NCI-H82 treated with DMSO at 0.1 percent for 48 hours (cell line): ENCODE data around the gene PLPPR4.
"Not testable (repeated sequence)": the region's sequence is repeated elsewhere in the genome, so short reads cannot be mapped to it uniquely, and the experiment has no call there.

Source experiments
- DNase-seq: peaks from one replicate; lab custom pipeline; 2025; ENCODE audit not compliant: unreplicated experiment; lab: John Stamatoyannopoulos, UW

The PLPPR4 gene

DNA sequence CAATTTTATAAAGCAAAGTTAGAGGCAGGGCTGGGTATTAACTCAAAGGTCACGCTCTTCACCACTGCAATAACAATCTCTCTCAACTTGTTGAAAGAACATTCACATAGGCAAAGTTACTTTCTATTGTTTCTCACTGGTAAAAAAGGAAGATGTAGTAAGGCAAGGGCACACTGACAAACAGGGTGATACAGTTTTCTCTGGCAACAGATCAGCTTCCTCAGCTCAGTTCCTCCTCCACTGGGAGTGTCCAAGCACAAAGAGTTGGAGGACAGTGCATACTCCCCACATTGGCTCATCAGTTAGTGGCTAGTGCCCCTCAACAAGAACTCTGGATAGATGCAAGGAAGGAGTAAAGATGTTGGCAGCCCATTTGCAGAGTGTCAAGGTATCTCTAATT is 3.7 kb downstream of the PLPPR4 start:
- DNase-seq = no peak

DNA sequence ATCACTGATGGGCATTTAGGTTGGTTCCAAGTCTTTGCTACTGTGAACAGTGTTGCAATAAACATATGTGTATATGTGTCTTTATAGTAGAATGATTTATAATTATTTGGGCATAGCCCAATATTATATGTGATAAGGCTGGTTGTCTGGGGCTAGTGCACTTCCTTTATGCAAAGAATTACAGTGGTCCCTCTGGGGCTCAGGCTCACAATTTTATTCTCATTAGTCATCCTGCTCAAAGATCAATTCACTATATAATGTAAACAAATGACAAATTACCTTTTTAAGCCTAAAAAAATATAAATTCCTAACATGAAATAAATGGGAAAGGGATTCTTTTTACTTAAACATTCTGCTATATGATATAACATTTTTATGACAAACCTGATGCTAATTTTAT is 5.0 kb downstream of the PLPPR4 start:
- DNase-seq = no peak

DNA sequence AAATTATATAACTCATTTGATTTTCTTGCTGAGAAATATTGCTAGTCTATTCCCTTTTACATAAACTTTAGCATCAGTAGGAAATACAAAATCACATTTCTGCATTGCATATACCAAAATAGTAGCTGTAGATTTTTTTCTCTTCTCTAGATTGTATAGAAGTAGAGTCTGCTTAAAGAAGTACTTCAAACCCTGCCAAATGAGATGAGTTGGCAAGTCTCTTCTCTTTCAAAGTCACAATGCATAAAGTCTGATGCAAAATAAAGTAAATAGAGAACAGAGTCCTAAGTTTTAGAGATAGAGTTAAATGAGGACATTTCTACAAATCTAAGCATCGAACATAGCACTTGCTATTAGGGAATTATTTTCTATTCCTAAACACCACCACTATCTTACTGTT is 6.4 kb downstream of the PLPPR4 start:
- DNase-seq = no peak

DNA sequence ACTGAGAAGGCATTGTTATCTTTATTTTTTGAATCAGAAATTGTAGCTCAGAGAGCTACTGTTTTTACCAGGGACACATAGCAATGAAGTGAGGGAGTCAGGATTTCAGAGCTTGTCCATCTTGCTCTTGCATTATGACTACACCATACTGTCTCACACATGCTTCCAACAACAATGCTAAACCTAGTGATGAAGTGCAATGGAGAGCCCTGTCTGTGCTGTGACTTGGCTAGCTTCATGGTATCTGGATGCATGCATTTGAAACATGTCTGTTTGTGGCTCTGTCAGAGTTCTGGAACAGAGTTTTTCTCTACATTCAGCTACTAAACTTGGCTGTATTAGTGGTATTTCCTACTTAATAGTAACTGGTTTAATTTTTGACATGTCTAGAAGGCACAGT is 7.0 kb downstream of the PLPPR4 start:
- DNase-seq = no peak

DNA sequence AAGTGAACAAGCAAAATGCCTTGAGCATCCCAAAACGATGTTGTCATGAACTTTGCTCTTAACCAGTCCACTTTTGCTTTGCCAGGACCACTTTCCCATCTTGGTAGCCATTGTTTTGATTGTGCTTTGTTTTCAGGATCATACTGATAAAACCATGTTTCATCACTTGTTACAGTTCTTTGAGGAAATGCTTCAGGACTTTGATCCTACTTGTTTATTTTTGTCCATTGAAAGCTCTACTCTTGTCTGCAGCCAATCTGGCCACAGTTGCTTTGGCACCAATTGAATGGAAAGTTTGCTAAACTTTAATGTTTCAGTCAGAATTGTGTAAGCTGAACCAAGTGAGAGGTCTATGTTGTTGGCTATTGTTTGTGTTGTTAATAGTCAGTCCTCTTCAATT is 12.8 kb downstream of the PLPPR4 start:
- no peak for DNase-seq

DNA sequence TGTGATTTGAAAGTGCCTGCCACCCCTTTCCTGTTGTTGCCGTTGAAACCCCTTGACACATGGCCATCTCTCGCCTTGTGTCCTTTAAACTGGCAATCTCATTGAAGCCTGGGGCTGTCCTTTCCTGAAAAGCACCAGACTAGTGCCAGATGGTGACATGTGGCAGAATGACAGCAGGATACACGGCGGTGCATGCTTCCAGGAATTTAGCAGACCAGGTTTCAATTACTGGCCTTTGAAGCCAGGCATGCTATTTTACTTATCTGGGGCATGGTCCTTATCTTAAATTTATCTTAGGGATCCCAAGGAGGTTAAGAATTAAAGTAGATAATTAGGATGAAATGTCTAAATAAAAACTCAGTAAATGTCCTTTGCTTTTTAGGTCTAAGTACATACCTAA is 15.2 kb downstream of the PLPPR4 start:
- DNase-seq = peak; percentile 95

DNA sequence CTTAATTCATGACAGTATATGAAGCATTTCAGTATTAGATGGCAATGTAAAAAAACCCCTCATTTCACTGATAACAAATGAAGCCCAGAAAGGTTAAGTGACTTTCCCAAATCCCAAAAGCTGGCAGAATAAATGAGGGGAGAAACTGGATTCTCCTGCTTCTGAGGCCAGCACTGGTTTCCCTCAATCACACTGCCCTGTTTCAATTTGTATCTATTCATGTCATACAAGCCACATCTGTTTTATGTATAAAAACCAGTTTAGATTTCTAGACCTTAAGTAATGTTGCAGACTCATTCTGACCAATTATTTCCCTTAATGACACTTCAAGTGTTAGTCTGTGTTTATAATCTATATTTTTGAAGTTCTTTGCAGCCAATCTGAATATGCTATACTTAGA is 16.8 kb downstream of the PLPPR4 start:
- DNase-seq = no peak

DNA sequence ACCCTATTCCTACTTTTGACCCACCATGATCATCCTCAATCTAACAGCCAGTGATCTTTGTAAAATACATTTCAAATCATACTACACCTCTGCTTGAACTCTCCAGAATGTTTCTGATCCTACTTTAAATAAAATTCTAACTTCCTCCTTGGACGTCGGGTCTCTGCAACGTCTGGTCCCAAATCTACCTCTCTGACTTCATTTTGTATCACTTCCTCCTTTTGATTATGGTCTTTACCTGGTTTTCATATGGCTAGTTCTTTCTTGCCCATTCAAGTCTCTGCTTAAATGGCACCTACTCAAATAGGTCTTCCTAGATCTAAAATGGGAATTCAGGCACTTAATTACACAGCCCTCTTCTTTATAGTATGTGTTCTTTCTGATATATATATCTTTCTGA is 18.2 kb downstream of the PLPPR4 start:
- DNase-seq = no peak

DNA sequence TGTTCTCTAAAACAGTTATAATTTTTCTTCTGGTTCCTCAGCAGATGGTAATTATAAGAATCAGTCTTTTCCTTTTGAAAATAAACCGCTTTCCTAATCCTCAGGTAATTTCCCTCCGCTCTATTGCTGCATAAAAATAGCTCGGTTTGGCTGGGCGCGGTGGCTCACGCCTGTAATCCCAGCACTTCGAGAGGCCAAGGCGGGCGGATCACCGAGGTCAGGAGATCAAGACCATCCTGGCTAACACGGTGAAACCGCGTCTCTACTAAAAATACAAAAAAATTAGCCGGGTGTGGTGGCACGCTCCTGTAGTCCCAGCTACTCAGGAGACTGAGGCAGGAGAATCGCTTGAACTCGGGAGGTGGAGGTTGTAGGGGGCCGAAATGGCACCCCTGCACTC is 19.2 kb downstream of the PLPPR4 start:
- DNase-seq = not testable (repeated sequence)

DNA sequence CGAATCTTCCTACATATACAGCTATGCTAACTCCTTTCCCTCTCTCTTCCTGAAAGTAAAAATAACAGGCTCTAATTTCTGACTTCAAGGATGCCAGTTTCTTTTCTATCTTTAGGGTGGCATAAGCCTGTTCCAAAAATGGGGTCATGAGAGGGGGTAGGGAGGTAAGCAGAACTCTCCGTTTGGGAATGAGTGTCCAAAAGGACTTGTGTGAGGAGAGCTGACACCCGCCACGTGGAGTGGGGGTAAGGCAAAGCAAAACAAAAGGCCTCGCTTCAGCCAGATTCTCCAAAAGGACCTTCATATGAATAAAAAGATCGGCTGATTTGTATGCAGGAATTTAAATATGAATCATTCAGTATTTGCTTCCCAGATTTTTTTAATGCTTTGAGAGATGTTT is 28.6 kb downstream of the PLPPR4 start:
- no peak for DNase-seq

DNA sequence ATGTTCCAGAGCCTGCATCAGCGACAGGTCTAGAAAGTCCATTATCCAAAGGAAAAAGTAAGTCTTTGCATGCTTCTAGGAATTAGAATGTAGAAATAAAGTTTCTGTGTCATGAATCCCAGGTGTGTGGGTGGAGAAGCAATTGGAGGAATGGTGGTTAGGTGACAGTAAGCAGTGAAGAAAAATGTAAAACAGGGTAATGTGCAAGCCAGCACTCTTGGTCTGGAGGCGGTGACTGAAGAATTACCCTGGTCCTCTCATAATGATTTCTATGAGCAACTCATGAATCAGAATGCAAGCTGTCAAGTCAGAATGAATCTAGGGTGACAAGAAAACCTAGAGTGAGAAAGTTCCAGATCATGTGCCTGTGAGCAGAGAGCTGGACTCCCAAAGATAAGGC is 33.6 kb downstream of the PLPPR4 start:
- no peak for DNase-seq

DNA sequence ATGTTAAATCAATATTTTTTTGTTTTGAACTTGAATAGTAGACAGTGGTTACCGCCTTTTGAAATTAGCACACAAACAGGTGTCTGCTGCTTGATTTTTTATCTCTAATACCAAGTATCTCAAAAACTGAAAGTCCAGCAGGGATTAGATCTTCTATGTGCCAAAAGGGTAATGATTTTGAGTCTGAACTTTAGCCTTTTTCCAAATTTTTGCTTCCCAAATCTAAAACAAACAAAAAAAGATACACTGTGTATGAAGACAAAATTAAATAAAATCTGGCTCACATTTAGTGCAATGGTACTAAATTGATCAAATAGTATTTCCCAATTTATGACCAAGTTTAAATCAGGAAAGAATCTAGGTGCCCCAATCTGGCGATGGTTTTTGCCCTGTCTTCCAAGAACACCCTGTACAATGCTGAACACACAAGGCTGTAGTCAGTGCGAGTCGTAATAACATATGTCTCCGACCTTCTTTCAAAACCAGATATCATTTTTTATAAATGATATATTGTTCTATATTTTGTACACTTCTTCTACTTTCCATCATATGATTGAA is 40.5 kb downstream of the PLPPR4 start:
- DNase-seq = no peak

DNA sequence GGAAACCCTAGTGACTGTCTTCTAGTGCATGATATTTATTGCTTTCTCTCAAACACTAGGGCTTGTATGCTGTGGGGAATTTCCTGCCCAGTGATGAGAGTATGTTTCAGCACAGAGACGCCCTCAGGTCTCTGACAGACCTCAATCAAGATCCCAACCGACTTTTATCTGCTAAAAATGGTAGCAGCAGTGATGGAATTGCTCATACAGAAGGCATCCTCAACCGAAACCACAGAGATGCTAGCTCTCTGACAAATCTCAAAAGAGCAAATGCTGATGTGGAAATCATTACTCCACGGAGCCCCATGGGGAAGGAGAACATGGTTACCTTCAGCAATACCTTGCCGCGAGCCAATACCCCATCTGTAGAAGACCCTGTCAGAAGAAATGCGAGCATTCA is 41.3 kb downstream of the PLPPR4 start:
- DNase-seq = no peak

DNA sequence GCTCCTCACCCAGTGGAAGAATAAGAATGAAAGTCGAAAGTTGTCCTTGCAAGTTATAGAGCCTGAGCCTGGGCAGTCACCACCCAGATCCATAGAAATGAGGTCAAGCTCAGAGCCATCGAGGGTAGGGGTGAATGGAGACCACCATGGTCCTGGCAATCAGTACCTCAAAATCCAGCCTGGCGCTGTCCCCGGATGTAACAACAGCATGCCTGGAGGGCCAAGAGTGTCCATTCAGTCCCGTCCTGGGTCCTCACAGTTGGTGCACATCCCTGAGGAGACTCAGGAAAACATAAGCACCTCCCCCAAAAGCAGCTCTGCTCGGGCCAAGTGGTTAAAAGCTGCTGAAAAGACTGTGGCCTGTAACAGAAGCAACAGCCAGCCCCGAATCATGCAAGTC is 41.8 kb downstream of the PLPPR4 start:
- DNase-seq = no peak

DNA sequence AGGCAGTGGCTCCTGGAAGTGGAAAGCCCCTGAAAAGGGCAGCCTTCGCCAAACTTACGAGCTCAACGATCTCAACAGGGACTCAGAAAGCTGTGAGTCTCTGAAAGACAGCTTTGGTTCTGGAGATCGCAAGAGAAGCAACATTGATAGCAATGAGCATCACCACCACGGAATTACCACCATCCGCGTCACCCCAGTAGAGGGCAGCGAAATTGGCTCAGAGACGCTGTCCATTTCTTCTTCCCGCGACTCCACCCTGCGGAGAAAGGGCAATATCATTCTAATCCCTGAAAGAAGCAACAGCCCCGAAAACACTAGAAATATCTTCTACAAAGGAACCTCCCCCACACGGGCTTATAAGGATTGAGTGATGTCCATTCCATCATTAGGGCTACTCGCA is 42.4 kb downstream of the PLPPR4 start:
- no peak for DNase-seq

DNA sequence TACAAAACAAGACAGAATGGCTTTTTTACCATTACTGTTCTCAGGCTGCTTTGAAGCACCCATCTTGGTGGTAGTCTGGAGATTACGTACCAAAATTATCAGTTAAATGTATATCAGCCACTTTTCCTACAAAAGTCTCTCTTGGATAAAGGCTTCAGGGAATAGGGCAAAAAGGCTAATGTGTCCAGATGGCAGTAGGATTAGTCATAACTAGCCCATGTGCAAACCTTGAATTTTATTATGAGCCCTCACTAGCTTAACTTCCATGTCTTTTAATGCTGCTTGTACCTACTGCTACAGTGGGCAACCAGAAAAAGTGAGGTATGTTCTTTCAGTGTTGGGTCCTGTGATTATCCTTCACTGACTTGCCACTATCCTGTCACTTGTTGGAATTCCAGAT is 51.0 kb downstream of the PLPPR4 start:
- DNase-seq = peak; percentile 40

DNA sequence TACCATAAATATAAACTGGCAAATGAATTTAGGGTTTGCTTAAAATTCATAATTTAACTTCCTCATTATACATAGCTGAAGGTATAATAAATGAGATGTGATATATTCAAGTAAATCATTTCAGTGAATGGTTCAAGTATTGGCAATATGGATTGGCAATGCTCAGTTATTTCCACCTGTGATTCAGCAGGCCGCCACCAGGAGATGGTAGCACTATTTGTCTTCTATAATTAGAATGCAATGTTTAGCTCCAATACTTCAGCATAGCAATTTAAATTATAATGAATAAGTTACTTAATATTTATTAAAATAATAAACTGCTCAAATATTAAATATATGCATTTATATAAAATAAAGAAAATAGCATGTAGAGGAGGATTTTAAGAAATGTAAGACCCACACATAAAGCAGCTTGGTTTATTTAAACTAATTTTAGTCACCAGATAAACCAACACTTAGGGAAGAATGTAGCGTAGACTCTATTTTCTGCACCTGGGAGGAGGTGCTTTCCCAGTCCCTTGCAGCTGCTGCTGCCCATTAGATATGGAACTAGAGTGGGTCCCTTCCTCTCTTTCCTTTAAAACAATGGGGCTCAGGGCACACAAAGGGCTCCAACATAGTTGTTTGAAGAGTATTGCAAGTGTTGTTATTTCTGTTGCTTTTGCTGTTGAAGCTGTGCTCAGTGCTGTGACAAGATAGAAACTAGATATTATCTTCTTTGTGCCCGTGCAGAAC is 62.1 kb downstream of the PLPPR4 start:
- no peak for DNase-seq

DNA sequence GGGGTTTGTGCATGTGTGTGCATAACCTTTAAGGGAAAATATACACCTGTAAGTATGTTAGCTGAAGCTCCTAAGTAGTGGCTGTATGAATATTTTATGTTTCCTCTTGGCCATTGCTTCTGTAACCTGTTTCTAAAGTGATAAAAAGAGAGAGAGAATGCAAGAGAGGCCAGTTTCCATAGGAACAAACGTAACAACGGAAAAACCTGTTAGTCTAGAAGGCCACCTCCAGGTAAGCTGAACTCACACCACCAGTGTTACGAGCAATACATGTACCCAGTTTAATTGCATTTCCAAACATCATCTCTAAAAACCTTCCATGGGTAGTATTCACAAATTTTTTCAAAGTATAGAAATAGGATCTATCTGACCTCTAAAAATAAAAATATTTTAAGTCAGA is 63.1 kb downstream of the PLPPR4 start:
- no peak for DNase-seq

DNA sequence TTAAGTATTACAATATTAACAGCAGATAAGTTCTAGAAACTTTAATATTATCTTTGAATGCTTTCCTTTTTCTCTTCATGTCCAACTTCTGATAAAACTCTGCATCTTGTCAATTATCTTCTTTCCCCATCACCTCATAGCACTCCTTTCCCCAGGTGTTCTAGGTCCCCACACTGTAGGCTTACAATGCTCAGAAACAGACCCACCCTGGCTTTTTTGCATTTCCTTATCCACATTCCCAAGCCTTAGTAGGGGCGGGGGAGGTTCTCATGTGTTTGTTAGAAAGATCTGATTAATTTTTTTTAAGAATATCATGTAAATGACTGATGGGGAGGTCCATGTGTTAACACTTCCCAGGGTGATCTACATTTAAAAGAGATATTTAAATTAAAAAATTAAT is 63.9 kb downstream of the PLPPR4 start:
- no peak for DNase-seq

DNA sequence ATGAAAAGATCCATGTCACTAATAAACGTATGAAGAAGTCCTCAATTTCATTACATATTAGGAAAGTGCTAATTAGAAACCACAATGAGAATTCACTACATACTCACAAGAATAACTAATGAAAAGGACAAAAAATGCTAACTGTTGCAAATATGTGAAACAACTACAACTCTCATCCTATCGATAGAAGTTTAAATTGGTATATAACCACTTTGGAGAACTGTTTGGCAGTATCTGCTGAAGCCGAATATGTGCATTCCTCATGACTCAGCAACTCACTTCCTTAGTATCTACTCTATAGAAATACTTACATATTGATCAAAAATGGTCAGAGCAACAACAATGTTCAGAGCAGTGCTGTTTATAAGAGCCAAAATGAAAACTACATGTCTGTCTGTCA is 66.8 kb downstream of the PLPPR4 start:
- no peak for DNase-seq

DNA sequence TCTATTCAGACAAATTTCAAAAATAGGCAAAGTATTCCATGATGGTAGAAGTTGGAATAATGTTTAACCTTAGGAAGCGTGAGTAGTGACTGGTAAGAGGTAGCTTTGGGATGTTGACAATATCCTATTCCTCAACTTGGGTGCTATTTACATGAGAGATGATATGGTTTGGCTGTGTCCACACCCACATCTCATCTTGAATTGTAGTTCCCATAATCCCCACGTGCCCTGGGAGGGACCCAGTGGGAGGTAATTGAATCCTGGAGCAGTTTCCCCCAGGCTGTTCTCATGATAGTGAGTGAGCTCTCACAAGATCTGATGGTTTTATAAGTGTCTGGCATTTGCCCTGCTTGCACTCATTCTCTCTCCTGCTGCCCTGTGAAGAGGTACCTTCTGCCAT is 67.3 kb downstream of the PLPPR4 start:
- DNase-seq = no peak

DNA sequence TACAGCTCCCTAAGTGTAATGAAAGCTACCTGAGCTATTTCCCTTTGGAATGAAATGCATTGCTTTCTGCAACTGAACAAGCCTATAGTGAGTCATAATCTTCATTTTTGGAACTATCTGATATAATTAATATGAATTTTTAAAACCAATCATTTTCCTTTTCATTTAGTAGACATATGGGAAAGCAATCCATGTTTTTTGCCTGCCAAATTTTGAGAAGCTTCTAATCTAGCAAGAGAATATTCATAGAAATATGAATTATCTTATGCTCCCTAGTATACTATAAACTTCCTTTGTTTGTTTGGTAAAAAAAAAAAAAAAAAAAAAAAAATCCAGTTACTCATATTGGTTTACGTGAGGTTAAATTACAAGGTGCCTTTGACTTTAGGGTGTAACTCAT is 68.3 kb downstream of the PLPPR4 start:
- DNase-seq = no peak

DNA sequence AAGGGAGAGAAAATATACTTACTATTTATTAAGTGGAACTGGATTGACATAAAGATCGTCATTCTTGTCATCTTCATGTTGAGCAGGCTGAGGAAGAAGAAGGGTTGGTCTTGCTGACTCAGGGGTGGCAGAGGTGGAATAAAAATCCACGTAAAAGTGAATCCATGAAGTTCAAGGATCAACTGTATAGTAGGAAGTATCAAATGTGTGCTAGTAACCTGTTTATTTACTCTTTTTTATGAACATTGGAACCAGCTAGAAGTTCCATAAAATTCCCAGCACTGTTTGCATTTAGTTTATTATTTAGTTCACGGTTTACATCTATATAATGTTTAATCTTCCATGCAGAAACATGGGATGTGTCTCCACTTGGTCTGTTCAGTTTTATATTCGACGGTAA is 70.7 kb downstream of the PLPPR4 start:
- no peak for DNase-seq
